GM12878 (cell line): ENCODE measurements around the gene PCGF1. TPM values are rescaled to one million over a fixed set of nuclear protein-coding genes. Genes with fewer than 3 reads are reported as not detected.
A peak's percentile ranks its signal among the peaks of the same experiment; 100 is the strongest.

ENCODE experiments used
- ATAC-seq: fragments of 200-7000 bp; cut with Tn5 transposase; 3 replicates; pipeline ENCODE4 v1.9.1; 2020; ENCODE audit warnings: mild to moderate bottlenecking, moderate library complexity
- BruUV-seq: library from RNA; stranded (reverse); fragments of 400-500 nt; replicated peaks from 2 replicates; lab custom pipeline; 2021; lab: Mats Ljungman, UMichigan
- CTCF ChIA-PET: fragments of 300-600 bp; sonication (Branson Sonifier 250); formaldehyde crosslinking; extraction: SDS; loops from one replicate; lab custom pipeline; 2021; ENCODE audit warnings: inconsistent platforms; lab: Yijun Ruan, JAX
- POLR2A ChIA-PET: fragments of 350-600 bp; formaldehyde crosslinking; extraction: SDS; loops from one replicate; lab custom pipeline; 2021; ENCODE audit warnings: inconsistent platforms; lab: Charles Lee
- RAD21 ChIA-PET: fragments of 300-600 bp; sonication (Branson Sonifier 250); formaldehyde crosslinking; loops from one replicate; lab custom pipeline; 2023; ENCODE audit warnings: antibody characterized with exemption; ENCODE audit not compliant: unreplicated experiment; lab: Charles Lee
- SMC1A ChIA-PET: fragments of 300-600 bp; sonication (Branson Sonifier 250); formaldehyde crosslinking; loops from one replicate; lab custom pipeline; 2023; ENCODE audit not compliant: unreplicated experiment, uncharacterized antibody; lab: Charles Lee
- DNase-seq: peaks from one replicate; pipeline ENCODE4 v3.0.0-alpha.2; 2011; ENCODE audit warnings: low read depth, low spot score
- FAIRE-seq: peaks from 3 replicates; lab custom pipeline; 2011; peaks lifted over from hg19 to GRCh38; lab: Jason Lieb, UNC
- H2AFZ ChIP-seq: 2 replicates; pipeline ENCODE4 v1.6.0; 2011; ENCODE audit warnings: low read depth, low read length, control low read depth; ENCODE audit not compliant: control insufficient read depth
- H3K27ac ChIP-seq: 2 replicates; pipeline ENCODE4 v1.5.1; 2011; ENCODE audit warnings: control low read depth; ENCODE audit not compliant: control insufficient read depth, insufficient read depth
- H3K27me3 ChIP-seq, 2 experiments: replicated peaks in 1 of 2; 2 replicates each; pipeline versions ENCODE4 v1.6.0 to v1.6.1; 2011; ENCODE audit warnings: low read length in 1 of 2; ENCODE audit not compliant: control insufficient read depth in 2 of 2, insufficient read depth in 2 of 2
- H3K36me3 ChIP-seq, 2 experiments: 2 replicates each; pipeline ENCODE4 v1.5.1; 2011; ENCODE audit warnings: low read length in 1 of 2; ENCODE audit not compliant: control insufficient read depth in 2 of 2, insufficient read depth in 2 of 2
- H3K4me1 ChIP-seq: 2 replicates; pipeline ENCODE4 v1.6.1; 2011; ENCODE audit warnings: mild to moderate bottlenecking, low read length, moderate library complexity, mixed read lengths; ENCODE audit not compliant: control insufficient read depth, insufficient read depth
- H3K4me2 ChIP-seq: 2 replicates; pipeline ENCODE4 v1.6.0; 2011; ENCODE audit warnings: control low read depth; ENCODE audit not compliant: control insufficient read depth, insufficient read depth
- H3K4me3 ChIP-seq: fragments of 200-600 bp; sonication (generic); 2 replicates; pipeline ENCODE4 v1.5.1; 2016
- H3K79me2 ChIP-seq: 2 replicates; pipeline ENCODE4 v1.6.0; 2011; ENCODE audit warnings: low read length; ENCODE audit not compliant: control insufficient read depth, insufficient read depth
- H3K9ac ChIP-seq: 2 replicates; pipeline ENCODE4 v1.8.0; 2011; ENCODE audit warnings: low read length, control low read depth, mixed read lengths; ENCODE audit not compliant: control insufficient read depth, insufficient read depth
- H3K9me3 ChIP-seq: replicated peaks from 3 replicates; pipeline ENCODE4 v1.5.1; 2011; ENCODE audit warnings: mild to moderate bottlenecking, low read length; ENCODE audit not compliant: control insufficient read depth, insufficient read depth
- H4K20me1 ChIP-seq: 2 replicates; pipeline ENCODE4 v1.6.0; 2011; ENCODE audit not compliant: control insufficient read depth, insufficient read depth
- LARP7 ChIP-seq: fragments of 450-650 bp; IDR thresholded peaks from 2 replicates; pipeline ENCODE4 v1.6.1; 2017; ENCODE audit warnings: mild to moderate bottlenecking
- MLLT1 ChIP-seq: fragments of 450-650 bp; IDR thresholded peaks from 2 replicates; pipeline ENCODE4 v1.6.1; 2016; ENCODE audit warnings: mild to moderate bottlenecking
- MTA2 ChIP-seq: fragments of 450-650 bp; IDR thresholded peaks from 2 replicates; pipeline ENCODE4 v1.6.1; 2016; ENCODE audit warnings: low read depth, mild to moderate bottlenecking, moderate library complexity
- RAD51 ChIP-seq: fragments of 450-650 bp; IDR thresholded peaks from 2 replicates; pipeline ENCODE4 v1.6.1; 2016; ENCODE audit warnings: moderate library complexity, mild to moderate bottlenecking, inconsistent platforms
- RELA ChIP-seq: fragments of 450-650 bp; IDR thresholded peaks from 2 replicates; pipeline ENCODE4 v1.8.0; 2014; ENCODE audit warnings: borderline replicate concordance; ENCODE audit not compliant: partially characterized antibody
- SIX5 ChIP-seq: IDR thresholded peaks from 2 replicates; pipeline ENCODE4 v1.6.1; 2011; ENCODE audit warnings: mild to moderate bottlenecking, low read depth, low read length, moderate library complexity; ENCODE audit not compliant: severe bottlenecking
- WGBS: methylation state at CpG from one replicate; pipeline ENCODE4 v1.1.6; 2016; ENCODE audit warnings: low lambda C conversion rate; ENCODE audit not compliant: insufficient replicate concordance, insufficient coverage; ENCODE audit errors: missing lambda C conversion rate; 5-methylcytosine and 5-hydroxymethylcytosine counted together
- in situ Hi-C: fragments of 300-500 bp; cut with MboI; formaldehyde crosslinking; loops from 9 replicates; pipeline ENCODE4 v1.14.3; 2018; ENCODE audit warnings: mixed read lengths
- intact Hi-C: fragments of 100-400 bp; cut with micrococcal nuclease; formaldehyde crosslinking; loops from one replicate; pipeline ENCODE4 v1.14.2; 2022; ENCODE audit not compliant: unreplicated experiment
- polyA plus RNA-seq, 11 experiments: library from polyadenylated mRNA; depleted of rRNA in 4 of 11; unstranded in 6 of 11; stranded (reverse) in 5 of 11; fragments of >200 nt; fragmentation: Nextera tagmentation in 4 of 11; fragmentation: Illumina TruSeq in 1 of 11; extraction: Ambion mirVana in 4 of 11; extraction: Trizol in 1 of 11; gene quantifications; 1 replicate in 1 of 11; 2 replicates in 10 of 11; pipeline versions ENCODE4 v1.2.1 to v1.2.3, GENCODE V29; 2011 to 2016; ENCODE audit warnings: inconsistent platforms in 2 of 11, missing spikeins in 2 of 11, low read depth in 1 of 11
- total RNA-seq, 4 experiments: library from RNA; depleted of rRNA in 3 of 4; stranded (reverse); fragments of >200 nt in 3 of 4; fragmentation: Illumina TruSeq in 1 of 4; extraction: Trizol in 1 of 4; gene quantifications; 2 replicates each; pipeline versions ENCODE4 v1.2.1 to v1.2.3, GENCODE V29; 2013 to 2021
- TF ChIP-seq, protein P1 (sequence below): IDR thresholded peaks from 2 replicates; pipeline ENCODE4 v1.6.1; 2011; ENCODE audit warnings: borderline replicate concordance, low read depth, mild to moderate bottlenecking, moderate library complexity, mixed read lengths, low read length; ENCODE audit not compliant: insufficient read depth; ENCODE audit errors: extremely low read length

Gene PCGF1
- total and polyA plus RNA-seq, 10 of the 15 experiments (the other 5 are each of a cell fraction or from before 2014, with no cell fraction given), result 23.1 to 50.8 (median 27.4) TPM

GRCh38 chr2:74503506-74504475 is 3.7 kb downstream of the PCGF1 start:
- H3K27me3 ChIP-seq, result peaks cover 9 to 17% of the 10 kb centered on the region in 2 experiments; a peak in 3 of 4 replicates
- DNase-seq, result no peak
- ChIA-PET SMC1A (interaction anchor here (1.2 to 7.0 kb wide), 12 partner anchors 15 to 89 kb away, joined by 3 to 71 read pairs (median 6); partner anchors contain the start of genes CCDC142, DQX1 and TTC31), POLR2A (interaction anchor here (0.9 to 2.2 kb wide), 13 partner anchors 13 to 84 kb away, joined by 3 to 10 read pairs (median 5); partner anchors contain the start of genes AUP1, CCDC142, DQX1 and INO80B), CTCF (interaction anchor here (0.7 to 13.9 kb wide), 16 partner anchors 9 to 332 kb away, joined by 3 to 231 read pairs (median 5); partner anchors contain the start of genes AUP1, CCDC142, DQX1 and HTRA2), RAD21 (interaction anchor here (0.7 to 3.3 kb wide), 8 partner anchors 26 to 87 kb away, joined by 3 to 21 read pairs (median 3); partner anchors contain the start of genes AUP1 and HTRA2)
- ATAC-seq, result no peak
- intact Hi-C loops (loop anchor here (2.0 kb wide), 1 partner anchor 21 kb away; the partner anchor contains the start of genes CCDC142 and TTC31), in situ Hi-C loops (no loop called here)
- WGBS, result 68% methylated on average over 45 of the region's 45 CpGs
- H3K36me3 ChIP-seq, result peaks cover 0 to 7% of the 10 kb centered on the region in 2 experiments; a peak in 1 of 4 replicates
- H3K79me2 ChIP-seq, result peaks cover 12% of the 10 kb centered on the region
- no peaks in the 10 kb centered on the region for H4K20me1 ChIP-seq
- H3K9me3 ChIP-seq, result no peaks in the 10 kb centered on the region
- H3K4me3 ChIP-seq, result peak overlapping the region; percentile 73
- H3K4me2 ChIP-seq, result peak overlapping the region; percentile 93
- peaks cover 30% of the 10 kb centered on the region for H3K4me1 ChIP-seq
- FAIRE-seq, result no peak
- no TSS peak for BruUV-seq
- TF ChIP-seq, protein P1, sequence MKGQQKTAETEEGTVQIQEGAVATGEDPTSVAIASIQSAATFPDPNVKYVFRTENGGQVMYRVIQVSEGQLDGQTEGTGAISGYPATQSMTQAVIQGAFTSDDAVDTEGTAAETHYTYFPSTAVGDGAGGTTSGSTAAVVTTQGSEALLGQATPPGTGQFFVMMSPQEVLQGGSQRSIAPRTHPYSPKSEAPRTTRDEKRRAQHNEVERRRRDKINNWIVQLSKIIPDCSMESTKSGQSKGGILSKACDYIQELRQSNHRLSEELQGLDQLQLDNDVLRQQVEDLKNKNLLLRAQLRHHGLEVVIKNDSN, result peak; percentile 22
- peak; percentile 36; the same call in 1 of the 2 replicates for TF ChIP-seq RAD51
- TF ChIP-seq MTA2, result no peak
- peak; percentile 41; the same call in 1 of the 2 replicates for TF ChIP-seq MLLT1
- no peak for TF ChIP-seq SIX5
- no peak for TF ChIP-seq RELA
- TF ChIP-seq LARP7, result no peak
- no peak overlapping the region for H3K27ac ChIP-seq
- H2AFZ ChIP-seq, result peak overlapping the region; percentile 85
- peak overlapping the region; percentile 14; the same call in 1 of the 2 replicates for H3K9ac ChIP-seq
